ENCODE measurements around the gene PBLD.

PBLD gene

GRCh38 chr10:68362590-68362989 is 29.9 kb upstream of the PBLD start:
- no peak overlapping the region for H3K4me3 ChIP-seq (replicated peaks; ENCODE audit: low read depth, low read length)
- DNase-seq (ENCODE audit: low read depth): no peak
- no peak for TF ChIP-seq CTCF (IDR thresholded peaks at IDR 0.05; ENCODE audit: low read length, missing control alignments)

DNA sequence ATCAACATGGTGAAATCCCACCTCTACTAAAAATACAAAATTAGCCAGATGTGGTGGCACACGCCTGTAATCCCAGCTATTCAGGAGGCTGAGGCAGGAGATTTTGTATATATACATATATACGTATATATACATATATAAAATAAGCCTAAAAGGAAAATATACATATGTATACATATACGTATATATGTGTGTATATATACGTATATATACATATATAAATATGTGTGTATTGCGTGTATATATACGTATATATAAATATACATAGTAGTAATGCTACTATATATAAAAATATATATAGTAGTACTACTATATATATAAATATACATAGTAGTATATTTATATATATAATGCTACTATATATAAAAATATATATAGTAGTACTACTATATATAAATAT is 26.5 kb upstream of the PBLD start:
- no peak for DNase-seq (ENCODE audit: low read depth)
- TF ChIP-seq CTCF (IDR thresholded peaks at IDR 0.05; ENCODE audit: low read length, missing control alignments): no peak
- no peak overlapping the region for H3K4me3 ChIP-seq (replicated peaks; ENCODE audit: low read depth, low read length)

GRCh38 chr10:68353537-68353936 is 20.8 kb upstream of the PBLD start:
- TF ChIP-seq CTCF (IDR thresholded peaks at IDR 0.05; ENCODE audit: low read length, missing control alignments): no peak
- DNase-seq (ENCODE audit: low read depth): no peak
- H3K4me3 ChIP-seq (replicated peaks; ENCODE audit: low read depth, low read length): no peak overlapping the region

GRCh38 chr10:68348265-68348741 is 15.6 kb upstream of the PBLD start:
- no peak overlapping the region for H3K4me3 ChIP-seq (replicated peaks; ENCODE audit: low read depth, low read length)
- DNase-seq (ENCODE audit: low read depth): peak; percentile 69
- TF ChIP-seq CTCF (IDR thresholded peaks at IDR 0.05; ENCODE audit: low read length, missing control alignments): peak; percentile 89

DNA sequence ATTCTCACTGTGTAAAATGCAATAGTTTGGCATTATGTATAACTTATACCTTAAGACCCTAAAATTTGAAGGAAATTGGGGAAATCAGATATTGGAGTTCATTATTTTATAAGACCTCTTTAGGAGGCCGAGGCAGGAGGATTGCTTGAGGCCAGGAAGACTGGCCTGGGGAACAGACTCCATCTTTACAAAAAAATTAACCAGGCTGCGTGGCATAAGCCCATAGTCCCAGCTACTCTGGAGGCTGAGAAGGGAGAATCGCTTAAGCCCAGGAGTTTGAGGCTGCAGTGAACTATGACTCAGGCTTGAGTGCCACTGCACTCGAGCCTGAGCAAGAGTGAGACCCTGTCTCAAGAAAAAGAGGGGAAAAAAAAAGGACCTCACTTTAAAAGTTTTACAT is 14.0 kb upstream of the PBLD start:
- H3K4me3 ChIP-seq (replicated peaks; ENCODE audit: low read depth, low read length): no peak overlapping the region
- DNase-seq (ENCODE audit: low read depth): no peak
- no peak for TF ChIP-seq CTCF (IDR thresholded peaks at IDR 0.05; ENCODE audit: low read length, missing control alignments)

- DNase-seq (ENCODE audit: low read depth): no peak
- no peak overlapping the region for H3K4me3 ChIP-seq (replicated peaks; ENCODE audit: low read depth, low read length)
- TF ChIP-seq CTCF (IDR thresholded peaks at IDR 0.05; ENCODE audit: low read length, missing control alignments): no peak
These were observed 12.9 kb upstream of the PBLD start for GRCh38 chr10:68345621-68346020.

GRCh38 chr10:68342909-68343516 is 10.3 kb upstream of the PBLD start:
- no peak for TF ChIP-seq CTCF (IDR thresholded peaks at IDR 0.05; ENCODE audit: low read length, missing control alignments)
- DNase-seq (ENCODE audit: low read depth): no peak
- H3K4me3 ChIP-seq (replicated peaks; ENCODE audit: low read depth, low read length): no peak overlapping the region

Data from fibroblast of pulmonary artery (primary cell).